IPS-15b (cell line): ENCODE data around the gene TSHZ2.
"Not testable (repeated sequence)": the region's sequence is repeated elsewhere in the genome, so short reads cannot be mapped to it uniquely, and the experiment has no call there.

ENCODE experiments used
- H3K27me3 ChIP-seq: one replicate; pipeline ENCODE4 v1.6.1; 2013; ENCODE audit warnings: low read length; ENCODE audit not compliant: control insufficient read depth, insufficient read depth
- H3K36me3 ChIP-seq: one replicate; pipeline ENCODE4 v1.6.1; 2013; ENCODE audit warnings: low read length; ENCODE audit not compliant: control insufficient read depth, insufficient read depth
- H3K4me1 ChIP-seq: one replicate; pipeline ENCODE4 v1.6.1; 2013; ENCODE audit warnings: mild to moderate bottlenecking, low read length; ENCODE audit not compliant: control insufficient read depth, insufficient read depth
- H3K4me3 ChIP-seq: one replicate; pipeline ENCODE4 v1.5.1; 2013; ENCODE audit warnings: low read depth, low read length
- H3K9ac ChIP-seq: one replicate; pipeline ENCODE4 v1.6.1; 2013; ENCODE audit warnings: low read depth, mild to moderate bottlenecking, low read length
- H3K9me3 ChIP-seq: one replicate; pipeline ENCODE4 v1.6.1; 2013; ENCODE audit warnings: mild to moderate bottlenecking, low read length; ENCODE audit not compliant: control insufficient read depth, insufficient read depth

TSHZ2 gene

DNA sequence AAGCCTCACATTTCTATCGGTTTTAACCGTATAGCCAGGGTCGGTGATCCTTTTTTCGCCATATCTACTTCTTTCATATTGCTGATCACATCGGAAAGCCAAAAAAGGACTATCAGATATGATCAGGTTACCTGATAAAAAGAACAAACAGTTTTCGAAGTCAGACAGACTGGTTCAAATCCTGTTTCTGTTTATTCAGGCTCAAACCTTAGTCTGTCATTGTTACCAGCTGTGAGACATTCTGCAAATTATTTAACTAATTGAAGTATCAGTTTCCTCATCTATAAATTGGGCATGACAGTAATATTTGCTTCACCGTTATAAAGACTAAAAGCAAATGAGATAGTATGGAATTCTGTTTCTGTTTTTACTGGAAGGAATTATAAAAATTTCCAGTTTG lies 111.3 kb downstream of the TSHZ2 start:
- Histone ChIP-seq H3K4me1 (peaks cover 2% of the 10 kb centered on the region), H3K36me3 (no peaks in the 10 kb centered on the region), H3K9me3 (no peaks in the 10 kb centered on the region), H3K4me3 (no peak overlapping the region), H3K27me3 (no peaks in the 10 kb centered on the region), H3K9ac (no peak overlapping the region)

DNA sequence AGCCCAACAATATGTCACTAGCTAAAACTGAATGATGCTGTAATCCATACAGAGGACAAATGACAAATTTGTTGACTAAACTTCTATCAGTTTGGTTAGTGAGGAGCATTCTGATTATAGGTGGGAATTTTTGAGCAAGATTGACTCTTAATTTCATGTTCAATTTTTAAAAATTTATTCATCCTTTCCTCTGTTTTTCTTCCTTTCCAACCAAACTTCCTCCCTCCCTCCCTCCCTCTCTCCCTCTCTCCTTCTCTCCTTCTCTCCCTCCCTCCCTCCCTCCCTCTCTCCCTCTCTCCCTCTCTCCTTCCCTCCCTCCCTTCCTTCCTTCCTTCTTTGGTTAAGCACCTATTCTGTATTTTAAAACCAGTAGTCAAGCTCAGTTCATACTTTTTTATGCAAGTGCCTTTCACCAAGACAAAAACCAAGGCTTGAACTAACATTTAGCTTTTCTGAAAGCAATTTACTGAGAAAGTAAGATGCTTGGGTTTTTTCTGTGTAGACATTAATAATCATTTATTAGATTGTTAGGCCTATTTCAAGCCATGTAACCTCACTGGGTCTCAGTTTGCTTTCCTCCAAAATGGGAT lies 112.3 kb downstream of the TSHZ2 start:
- H3K27me3 ChIP-seq: no peaks in the 10 kb centered on the region
- no peaks in the 10 kb centered on the region for H3K9me3 ChIP-seq
- no peak overlapping the region for H3K4me3 ChIP-seq
- H3K4me1 ChIP-seq: peaks cover 2% of the 10 kb centered on the region
- H3K9ac ChIP-seq: no peak overlapping the region
- H3K36me3 ChIP-seq: no peaks in the 10 kb centered on the region

GRCh38 chr20:53085720-53086119 lies 113.6 kb downstream of the TSHZ2 start:
- Histone ChIP-seq H3K36me3 (no peaks in the 10 kb centered on the region), H3K9ac (no peak overlapping the region), H3K4me1 (peaks cover 2% of the 10 kb centered on the region), H3K9me3 (no peaks in the 10 kb centered on the region), H3K4me3 (no peak overlapping the region), H3K27me3 (no peaks in the 10 kb centered on the region)

DNA sequence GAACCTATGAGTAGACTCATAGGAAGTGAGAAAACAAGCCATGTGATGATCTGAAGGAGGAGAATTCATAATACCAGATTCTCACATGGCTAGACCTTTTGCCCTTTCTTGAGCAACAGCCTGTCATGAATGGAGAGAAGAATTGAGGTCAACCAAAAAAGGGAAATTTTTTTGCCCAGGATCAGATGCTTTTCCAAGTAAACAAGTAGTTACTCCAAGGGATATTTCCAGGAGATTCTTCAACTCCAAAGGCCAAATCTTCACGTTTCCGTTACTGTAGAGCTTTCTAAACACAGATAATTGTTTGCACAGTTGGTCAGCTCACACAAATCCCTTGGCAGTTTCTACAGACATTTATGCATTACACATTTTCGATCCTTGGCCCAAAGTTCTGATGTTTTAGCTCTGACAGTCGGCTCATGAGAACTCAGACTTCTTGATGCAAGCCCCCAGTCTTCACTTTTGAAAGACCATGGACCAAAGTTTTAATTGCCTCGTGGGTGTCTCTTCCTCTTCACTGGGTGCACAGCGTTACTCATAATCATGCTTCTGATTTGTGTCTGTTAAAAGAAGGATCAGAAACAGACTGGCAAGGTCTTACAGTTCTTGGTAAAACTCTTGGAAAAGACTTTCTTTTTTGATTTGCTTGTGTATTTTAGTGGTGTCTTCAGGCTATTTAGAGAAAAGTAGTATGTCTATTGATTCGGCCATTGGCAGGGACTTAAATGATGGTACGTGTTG lies 115.0 kb downstream of the TSHZ2 start:
- Histone ChIP-seq H3K4me1 (no peaks in the 10 kb centered on the region), H3K9ac (no peak overlapping the region)

DNA sequence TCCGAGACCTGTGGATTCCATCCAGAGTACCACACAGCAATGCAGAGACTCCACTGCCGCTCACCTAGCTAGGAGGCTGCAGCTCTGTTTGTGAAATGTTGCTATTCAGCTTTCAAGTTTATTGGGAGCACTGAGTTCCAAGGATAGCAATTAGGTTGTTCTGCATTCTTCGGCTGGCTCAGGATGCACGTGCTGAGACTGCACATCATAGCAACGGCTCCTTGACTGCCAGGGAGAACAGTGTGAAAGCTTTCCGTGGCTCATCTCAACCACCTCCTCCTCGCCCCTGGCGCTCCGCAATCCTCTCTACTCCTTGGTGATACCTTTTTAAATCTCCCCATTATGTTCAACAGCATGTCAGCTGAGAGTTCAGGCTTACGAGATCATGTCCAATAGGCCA lies 116.6 kb downstream of the TSHZ2 start:
- Histone ChIP-seq H3K9ac (no peak overlapping the region), H3K4me3 (no peak overlapping the region), H3K27me3 (no peaks in the 10 kb centered on the region), H3K36me3 (no peaks in the 10 kb centered on the region), H3K9me3 (no peaks in the 10 kb centered on the region), H3K4me1 (no peaks in the 10 kb centered on the region)

More for the DNA sequence above, 115.0 kb downstream of the TSHZ2 start:
- Histone ChIP-seq H3K4me3 (no peak overlapping the region), H3K9me3 (no peaks in the 10 kb centered on the region), H3K27me3 (no peaks in the 10 kb centered on the region), H3K36me3 (no peaks in the 10 kb centered on the region)

GRCh38 chr20:53089851-53090250 lies 117.7 kb downstream of the TSHZ2 start:
- H3K9ac ChIP-seq, H3K36me3 ChIP-seq, H3K27me3 ChIP-seq, H3K4me3 ChIP-seq, H3K4me1 ChIP-seq, H3K9me3 ChIP-seq: not testable (repeated sequence)

GRCh38 chr20:53091789-53092188 lies 119.6 kb downstream of the TSHZ2 start:
- no peaks in the 10 kb centered on the region for H3K27me3 ChIP-seq
- no peak overlapping the region for H3K4me3 ChIP-seq
- H3K9ac ChIP-seq: no peak overlapping the region
- no peaks in the 10 kb centered on the region for H3K9me3 ChIP-seq
- no peaks in the 10 kb centered on the region for H3K36me3 ChIP-seq
- no peaks in the 10 kb centered on the region for H3K4me1 ChIP-seq

DNA sequence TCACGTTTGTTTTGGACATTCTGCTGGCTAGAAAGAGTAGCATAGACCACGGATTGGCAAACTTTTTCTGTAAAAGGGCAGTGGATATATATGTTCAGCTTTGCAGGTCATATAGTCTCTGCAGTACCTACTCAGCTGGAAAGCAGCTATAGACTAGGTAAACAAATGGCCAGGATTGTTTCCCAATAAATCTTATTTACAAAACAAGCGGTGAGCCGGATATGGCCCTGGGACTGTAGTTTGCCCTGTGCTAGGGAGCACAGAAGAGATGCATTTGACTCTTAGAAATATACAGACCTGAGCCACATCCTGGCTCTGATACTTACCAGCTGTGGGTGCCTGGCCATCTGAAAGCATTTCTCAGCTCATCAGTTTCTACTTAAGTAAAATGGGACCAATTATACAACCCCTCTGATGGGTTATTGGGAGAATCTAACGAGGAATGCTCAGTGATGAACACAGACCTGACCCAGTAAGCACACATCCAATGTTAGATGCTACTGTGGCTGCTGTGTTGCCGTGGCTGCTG lies 120.7 kb downstream of the TSHZ2 start:
- H3K4me1 ChIP-seq: no peaks in the 10 kb centered on the region
- H3K27me3 ChIP-seq: no peaks in the 10 kb centered on the region
- H3K36me3 ChIP-seq: no peaks in the 10 kb centered on the region
- no peak overlapping the region for H3K4me3 ChIP-seq
- no peaks in the 10 kb centered on the region for H3K9me3 ChIP-seq
- H3K9ac ChIP-seq: no peak overlapping the region

GRCh38 chr20:53097371-53097770 lies 125.2 kb downstream of the TSHZ2 start:
- no peak overlapping the region for H3K4me3 ChIP-seq
- H3K9me3 ChIP-seq: no peaks in the 10 kb centered on the region
- no peak overlapping the region for H3K9ac ChIP-seq
- no peaks in the 10 kb centered on the region for H3K4me1 ChIP-seq
- H3K27me3 ChIP-seq: no peaks in the 10 kb centered on the region
- H3K36me3 ChIP-seq: no peaks in the 10 kb centered on the region

DNA sequence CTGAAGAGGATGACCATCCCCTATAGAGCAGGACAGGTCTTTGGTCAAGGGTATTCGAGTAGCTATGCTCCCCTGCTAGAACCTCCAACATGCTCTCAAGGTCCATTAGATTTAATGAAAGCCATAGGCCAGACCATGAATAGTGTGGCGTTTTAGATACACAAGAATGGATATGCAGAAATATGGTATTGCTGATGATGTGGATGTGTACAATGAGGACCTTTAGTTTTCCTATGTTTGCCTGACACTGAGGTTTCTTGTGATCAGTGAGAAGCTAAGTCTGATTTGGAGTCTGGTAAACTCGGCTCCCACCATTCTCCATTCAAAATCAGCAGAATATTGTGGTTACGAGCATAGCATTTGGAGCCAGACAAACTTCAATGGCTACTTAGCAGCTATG lies 125.6 kb downstream of the TSHZ2 start:
- Histone ChIP-seq H3K36me3 (no peaks in the 10 kb centered on the region), H3K9me3 (no peaks in the 10 kb centered on the region), H3K4me1 (no peaks in the 10 kb centered on the region), H3K9ac (no peak overlapping the region), H3K27me3 (no peaks in the 10 kb centered on the region), H3K4me3 (no peak overlapping the region)

GRCh38 chr20:53098621-53099020 lies 126.5 kb downstream of the TSHZ2 start:
- Histone ChIP-seq H3K4me1 (no peaks in the 10 kb centered on the region), H3K9me3 (no peaks in the 10 kb centered on the region), H3K27me3 (no peaks in the 10 kb centered on the region), H3K36me3 (no peaks in the 10 kb centered on the region), H3K4me3 (no peak overlapping the region), H3K9ac (no peak overlapping the region)

GRCh38 chr20:53099856-53100255 lies 127.7 kb downstream of the TSHZ2 start:
- no peak overlapping the region for H3K4me3 ChIP-seq

More at GRCh38 chr20:53099856-53100255, 127.7 kb downstream of the TSHZ2 start:
- H3K27me3 ChIP-seq: no peaks in the 10 kb centered on the region
- no peaks in the 10 kb centered on the region for H3K4me1 ChIP-seq
- no peaks in the 10 kb centered on the region for H3K36me3 ChIP-seq
- no peak overlapping the region for H3K9ac ChIP-seq
- no peaks in the 10 kb centered on the region for H3K9me3 ChIP-seq
